Adrenal gland (tissue), 12 donors: ENCODE results near the gene CAPN15. TPM values are rescaled to one million over a fixed set of nuclear protein-coding genes. Genes with fewer than 3 reads are reported as not detected.

Source experiments
- DNase-seq, 7 donors: peaks; one replicate each; pipeline ENCODE4 v3.0.0-alpha.2; 2019 to 2020
- H3K27ac ChIP-seq, 5 donors: fragments of 200-600 bp; sonication (generic) in 4 of 5; 1 replicate in 3 of 5; 2 replicates in 2 of 5; pipeline versions ENCODE4 v1.5.1 to v1.8.0; 2016 to 2020; ENCODE audit warnings: mild to moderate bottlenecking in 1 of 5
- H3K27me3 ChIP-seq: fragments of 200-600 bp; 2 replicates; pipeline ENCODE4 v1.8.0; 2021
- H3K36me3 ChIP-seq, 2 donors: fragments of 200-600 bp; replicated peaks in 1 of 2; 1 replicate in 1 of 2; 2 replicates in 1 of 2; pipeline versions ENCODE4 v1.5.1 to v1.8.0; 2018 to 2022
- H3K4me1 ChIP-seq, 2 donors: fragments of 200-600 bp; replicated peaks in 1 of 2; 1 replicate in 1 of 2; 2 replicates in 1 of 2; pipeline versions ENCODE4 v1.5.1 to v1.8.0; 2018 to 2021
- H3K4me3 ChIP-seq, 4 donors: fragments of 200-600 bp; sonication (generic) in 3 of 4; one replicate each; pipeline ENCODE4 v1.5.1; 2016 to 2018
- H3K9me3 ChIP-seq, 3 donors: fragments of 200-600 bp; sonication (generic) in 1 of 3; replicated peaks in 1 of 3; 1 replicate in 2 of 3; 2 replicates in 1 of 3; pipeline versions ENCODE4 v1.5.1 to v1.8.0; 2016 to 2021
- CTCF ChIP-seq, 6 experiments: fragments of 450-650 bp in 4 of 6; fragments of 200-600 bp in 2 of 6; sonication (generic) in 1 of 6; IDR thresholded peaks; 1 replicate in 5 of 6; 2 replicates in 1 of 6; pipeline versions ENCODE4 v1.5.1 to v1.8.0; 2016 to 2021; ENCODE audit warnings: antibody characterized with exemption in 6 of 6, mild to moderate bottlenecking in 2 of 6, moderate library complexity in 1 of 6
- POLR2A ChIP-seq, 2 donors: fragments of 450-650 bp; IDR thresholded peaks; one replicate each; pipeline ENCODE4 v1.6.1; 2017; ENCODE audit warnings: antibody characterized with exemption in 2 of 2, mild to moderate bottlenecking in 2 of 2, moderate library complexity in 1 of 2
- WGBS, 4 donors: extraction: QIAGEN DNeasy Blood & Tissue Kit in 2 of 4; methylation state at CpG; one replicate each; pipeline versions ENCODE4 v1.1.5 to v1.1.7; 2013 to 2017; 5-methylcytosine and 5-hydroxymethylcytosine counted together
- intact Hi-C, 2 donors: fragments of 100-400 bp; cut with DNase I; formaldehyde crosslinking; loops; one replicate each; pipeline versions ENCODE4 v1.14.1 to v1.15.0; 2022 to 2023
- polyA plus RNA-seq, 3 donors: library from polyadenylated mRNA; stranded (reverse); fragments of 200-250 nt in 2 of 3; fragments of 350-450 nt in 1 of 3; fragmentation: Illumina TruSeq in 1 of 3; extraction: RNeasy Lipid Tissue Mini Kit (QIAGEN cat#74804) in 1 of 3; gene quantifications; one replicate each; pipeline ENCODE4 v1.2.3, GENCODE V29; 2013 to 2014
- total RNA-seq, 9 donors: library from RNA; depleted of rRNA in 4 of 9; stranded (reverse); fragments of >200 nt in 4 of 9; fragments of 120-200 nt in 1 of 9; fragmentation: NEBNext Ultra II Directional in 1 of 9; extraction: Animal tissue kit (Norgen Biotek cat#: 25700) in 1 of 9; gene quantifications; one replicate each; pipeline versions ENCODE4 v1.1.0 to v1.2.4, GENCODE V29; 2013 to 2023
- donor health status: healthy with polysubstance abuse.
- donor health status: Bipolar disorder and iron deficiency.
- donor health status: DM: yes; HTN: yes; CAD: no.
- donor health status: DM: no; HTN: no; CAD: no.
- donor health status: DM: no; HTN: no; CAD: no.
- donor health status: DM: yes; HTN: yes; CAD: no.

CAPN15 gene
- total and polyA plus RNA-seq, 12 donors, result 2.3 to 91.8 (median 43.0) TPM

GRCh38 chr16:582614-583331, 55.3 kb downstream of the CAPN15 start:
- H3K36me3 ChIP-seq, result no peaks in the 10 kb centered on the region
- no peak overlapping the region for H3K4me3 ChIP-seq
- no peak overlapping the region for H3K27ac ChIP-seq
- peak in 1 of 7 donors; percentile 71 for DNase-seq
- no peaks in the 10 kb centered on the region for H3K9me3 ChIP-seq
- WGBS, 4 donors, result 83 to 100% (median 92%) methylated on average over 3 to 21 of the region's 21 CpGs
- peak in 1 of 6 experiments; percentile 22 for TF ChIP-seq CTCF (IDR thresholded peaks at IDR 0.05)
- TF ChIP-seq POLR2A (IDR thresholded peaks at IDR 0.05), result no peak
- intact Hi-C loops, result loop anchor here (5.0 kb wide), 2 partner anchors 40 to 85 kb away; partner anchors contain the start of gene RHOT2 (in 1 of the 2)
- peaks cover under 1 to 9% of the 10 kb centered on the region in 2 donors for H3K4me1 ChIP-seq
- H3K27me3 ChIP-seq, result no peaks in the 10 kb centered on the region

DNA sequence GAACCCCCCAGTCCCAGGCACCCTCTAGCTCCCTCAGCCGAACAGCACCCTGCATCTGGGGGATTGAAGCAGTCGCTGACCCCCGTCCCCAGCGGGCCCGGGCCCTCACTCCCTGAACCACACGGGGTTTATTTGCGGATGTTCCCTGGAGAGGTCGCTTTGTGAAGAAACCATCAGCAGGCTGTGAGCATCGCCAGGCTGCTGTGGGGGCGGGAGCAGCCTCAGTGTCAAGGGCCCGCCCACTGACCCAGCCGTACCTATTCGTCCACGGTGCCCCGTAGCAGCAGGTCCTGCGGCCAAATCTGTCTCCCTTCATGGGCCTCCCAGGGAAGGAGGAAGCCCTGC, 55.9 kb downstream of the CAPN15 start:
- TF ChIP-seq CTCF (IDR thresholded peaks at IDR 0.05) (no peak), POLR2A (IDR thresholded peaks at IDR 0.05) (no peak)
- peak in 1 of 7 donors; percentile 17 for DNase-seq
- Histone ChIP-seq H3K27me3 (no peaks in the 10 kb centered on the region), H3K4me3 (no peak overlapping the region), H3K9me3 (no peaks in the 10 kb centered on the region), H3K36me3 (no peaks in the 10 kb centered on the region), H3K27ac (no peak overlapping the region), H3K4me1 (peaks cover 7 to 16% of the 10 kb centered on the region in 2 donors)
- intact Hi-C loops, result loop anchor here (5.0 kb wide), 2 partner anchors 41 to 84 kb away; partner anchors contain the start of gene RHOT2 (in 1 of the 2)
- 49 to 100% (median 63%) methylated on average over 1 to 16 of the region's 16 CpGs for WGBS, 4 donors

DNA sequence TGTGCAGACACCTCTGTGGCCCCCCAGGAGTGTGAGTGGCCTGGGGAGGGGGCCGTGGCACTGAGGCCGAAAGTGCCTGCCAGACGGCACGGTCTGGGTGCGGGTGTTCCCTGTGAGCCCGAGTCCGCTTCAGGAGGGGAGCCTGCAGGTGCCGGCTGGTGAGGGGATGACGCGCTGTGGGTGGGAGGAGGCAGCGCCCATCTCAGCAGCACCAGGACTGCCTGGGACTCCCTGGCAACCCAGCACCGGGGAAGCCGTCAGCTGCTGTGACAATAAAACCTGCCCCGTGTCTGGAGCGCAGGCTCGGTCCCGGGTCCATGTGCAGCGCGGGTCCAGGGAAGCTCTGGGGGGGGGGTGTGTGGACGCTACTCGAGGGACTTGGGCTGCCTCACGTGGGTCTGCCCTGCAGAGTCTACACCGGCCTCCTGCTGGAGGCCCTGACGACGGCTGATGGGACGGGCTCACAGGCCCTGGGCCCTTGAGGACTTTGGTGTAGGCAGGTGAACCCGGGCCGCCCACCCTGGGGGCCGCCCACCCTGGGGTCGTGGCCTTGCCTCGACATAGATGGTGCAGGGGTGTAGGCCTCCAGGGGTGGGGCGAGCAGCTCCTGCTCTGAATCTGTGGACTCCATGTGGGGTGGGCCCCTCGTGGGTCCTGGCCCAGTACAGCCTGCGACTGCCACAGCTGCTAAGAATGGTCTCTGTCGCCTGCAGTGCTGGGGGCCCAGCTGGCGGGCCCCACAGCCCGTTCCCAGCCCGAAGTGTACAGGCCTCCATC, 56.5 kb downstream of the CAPN15 start:
- no peak overlapping the region for H3K4me3 ChIP-seq
- 50 to 56% (median 52%) methylated on average over 8 to 38 of the region's 38 CpGs for WGBS, 4 donors
- no peaks in the 10 kb centered on the region for H3K27me3 ChIP-seq
- H3K27ac ChIP-seq, result no peak overlapping the region
- H3K9me3 ChIP-seq, result no peaks in the 10 kb centered on the region
- intact Hi-C loops, result loop anchor here (5.0 kb wide), 2 partner anchors 42 to 83 kb away; partner anchors contain the start of gene RHOT2 (in 1 of the 2)
- TF ChIP-seq CTCF (IDR thresholded peaks at IDR 0.05), result no peak
- TF ChIP-seq POLR2A (IDR thresholded peaks at IDR 0.05), result no peak
- peak in 2 of 7 donors; percentile 26 to 79 for DNase-seq
- peaks cover 7 to 17% of the 10 kb centered on the region in 2 donors for H3K4me1 ChIP-seq
- no peaks in the 10 kb centered on the region for H3K36me3 ChIP-seq

GRCh38 chr16:585351-585750, 57.8 kb downstream of the CAPN15 start:
- Histone ChIP-seq H3K4me3 (no peak overlapping the region), H3K36me3 (no peaks in the 10 kb centered on the region), H3K27me3 (no peaks in the 10 kb centered on the region), H3K9me3 (no peaks in the 10 kb centered on the region), H3K27ac (no peak overlapping the region), H3K4me1 (peaks cover 7 to 17% of the 10 kb centered on the region in 2 donors)
- intact Hi-C loops, result no loop called here
- DNase-seq, result peak in 6 of 7 donors; percentile 34 to 77 (median 66)
- TF ChIP-seq CTCF (IDR thresholded peaks at IDR 0.05) (peak in 2 of 6 experiments; percentile 21 to 36), POLR2A (IDR thresholded peaks at IDR 0.05) (peak in 1 of 2 donors; percentile 23)
- 7 to 18% (median 13%) methylated on average over 2 to 10 of the region's 10 CpGs for WGBS, 4 donors
